K562 (cell line): Measurements from ENCODE around the gene TTYH2. TPM values are rescaled to one million over a fixed set of nuclear protein-coding genes. Genes with fewer than 3 reads are reported as not detected.

Experiments
- ATAC-seq: fragments of 200-7000 bp; cut with Tn5 transposase; 3 replicates; pipeline ENCODE4 v1.9.1; 2020; ENCODE audit warnings: moderate library complexity
- BruUV-seq: library from RNA; stranded (reverse); fragments of 400-500 nt; replicated peaks from 2 replicates; lab custom pipeline; 2021; lab: Mats Ljungman, UMichigan
- CTCF ChIA-PET: fragments of 300-600 bp; formaldehyde crosslinking; extraction: SDS; loops from one replicate; lab custom pipeline; 2021; ENCODE audit warnings: low intra/inter-chr PET ratio; lab: Yijun Ruan, JAX
- POLR2A ChIA-PET: fragments of 300-600, 350-650 bp; sonication (Branson Sonifier 250); formaldehyde crosslinking; extraction: SDS; loops from one replicate; lab custom pipeline; 2021; ENCODE audit warnings: antibody characterized with exemption, inconsistent platforms; lab: Yijun Ruan, JAX
- DNase-seq, 4 experiments: peaks; one replicate each; pipeline versions ENCODE4 v3.0.0 to v3.0.0-alpha.2; 2011 to 2018; ENCODE audit warnings: low spot score in 3 of 4, mixed read lengths in 3 of 4; ENCODE audit errors: extremely low read depth in 1 of 4
- FAIRE-seq: peaks from 2 replicates; lab custom pipeline; 2011; peaks lifted over from hg19 to GRCh38; lab: Jason Lieb, UNC
- H2AFZ ChIP-seq: 2 replicates; pipeline ENCODE4 v1.6.0; 2011; ENCODE audit warnings: low read depth, low read length, control low read depth, inconsistent platforms
- H3K27ac ChIP-seq: fragments of 200-600 bp; 3 replicates; pipeline ENCODE4 v1.8.0; 2011; ENCODE audit warnings: low read depth, mild to moderate bottlenecking, control low read depth, inconsistent platforms, low read length, moderate library complexity, mixed read lengths; ENCODE audit errors: extremely low read depth
- H3K27me3 ChIP-seq, 2 experiments: fragments of 300-600 bp in 1 of 2; 2 replicates in 1 of 2; 3 replicates in 1 of 2; pipeline versions ENCODE4 v1.6.0 to v1.8.0; 2011; ENCODE audit warnings: inconsistent platforms in 2 of 2, low read length in 2 of 2, mild to moderate bottlenecking in 1 of 2, mixed read lengths in 1 of 2, moderate library complexity in 1 of 2; ENCODE audit not compliant: control insufficient read depth in 2 of 2, insufficient read depth in 2 of 2
- H3K36me3 ChIP-seq: fragments of 300-600 bp; 3 replicates; pipeline ENCODE4 v1.8.0; 2011; ENCODE audit warnings: mild to moderate bottlenecking, low read length, inconsistent platforms; ENCODE audit not compliant: control insufficient read depth, insufficient read depth
- H3K4me1 ChIP-seq, 2 experiments: fragments of 200-600 bp in 1 of 2; replicated peaks in 1 of 2; 2 replicates in 1 of 2; 3 replicates in 1 of 2; pipeline versions ENCODE4 v1.5.1 to v1.8.0; 2011; ENCODE audit warnings: inconsistent platforms in 2 of 2, low read length in 2 of 2, mild to moderate bottlenecking in 1 of 2, mixed read lengths in 1 of 2, moderate library complexity in 1 of 2; ENCODE audit not compliant: control insufficient read depth in 2 of 2, insufficient read depth in 2 of 2
- H3K4me2 ChIP-seq: 2 replicates; pipeline ENCODE4 v1.6.1; 2011; ENCODE audit warnings: low read length, control low read depth, inconsistent platforms, mixed read lengths; ENCODE audit not compliant: insufficient read depth
- H3K4me3 ChIP-seq: fragments of 200-600 bp; sonication (generic), shearing (Covaris generic); 2 replicates; pipeline ENCODE4 v1.5.1; 2016; ENCODE audit warnings: control low read depth, inconsistent platforms
- H3K79me2 ChIP-seq: fragments of 200-600 bp; 3 replicates; pipeline ENCODE4 v1.8.0; 2011; ENCODE audit warnings: low read length, inconsistent platforms; ENCODE audit not compliant: control insufficient read depth, insufficient read depth
- H3K9ac ChIP-seq, 2 experiments: 2 replicates each; pipeline versions ENCODE4 v1.6.0 to v1.6.1; 2011; ENCODE audit warnings: low read depth in 2 of 2, low read length in 2 of 2, control low read depth in 1 of 2, inconsistent platforms in 1 of 2, mild to moderate bottlenecking in 1 of 2, mixed read lengths in 1 of 2; ENCODE audit not compliant: insufficient read depth in 1 of 2
- H3K9me1 ChIP-seq: one replicate; pipeline ENCODE4 v1.6.0; 2011; ENCODE audit warnings: inconsistent platforms, mild to moderate bottlenecking, low read length, moderate library complexity; ENCODE audit not compliant: control insufficient read depth, insufficient read depth
- H3K9me3 ChIP-seq: replicated peaks from 2 replicates; pipeline ENCODE4 v1.5.1; 2011; ENCODE audit warnings: low read depth, low read length, inconsistent platforms; ENCODE audit not compliant: control insufficient read depth, insufficient read depth
- H4K20me1 ChIP-seq: replicated peaks from 2 replicates; pipeline ENCODE4 v1.6.1; 2011; ENCODE audit warnings: low read length, inconsistent platforms, mixed read lengths; ENCODE audit not compliant: control insufficient read depth, insufficient read depth
- BRD9 ChIP-seq: fragments of 450-650 bp; IDR thresholded peaks from 2 replicates; pipeline ENCODE4 v1.6.1; 2018; ENCODE audit warnings: low read depth; ENCODE audit not compliant: partially characterized antibody
- CREB5 ChIP-seq: fragments of 250-450 bp; sonication (Bioruptor Pico); IDR thresholded peaks from 2 replicates; pipeline ENCODE4 v1.5.0; 2020; ENCODE audit warnings: mild to moderate bottlenecking
- CTCF ChIP-seq, 3 experiments: IDR thresholded peaks in 2 of 3; conservative IDR thresholded peaks in 1 of 3; 2 replicates each; pipeline ENCODE4 v1.5.1; 2011 to 2012; ENCODE audit warnings: low read length in 3 of 3, mild to moderate bottlenecking in 3 of 3, control low read depth in 2 of 3, improper control_type of control experiment in 1 of 3, inconsistent platforms in 1 of 3, low read depth in 1 of 3, mixed read lengths in 1 of 3, moderate library complexity in 1 of 3; ENCODE audit not compliant: insufficient read depth in 2 of 3
- E2F4 ChIP-seq: sonication (generic); formaldehyde crosslinking; IDR thresholded peaks from 2 replicates; pipeline ENCODE4 v1.8.0; 2022; ENCODE audit warnings: mild to moderate bottlenecking, low read depth, missing genetic modification reagents
- NCOA1 ChIP-seq: fragments of 450-650 bp; IDR thresholded peaks from 2 replicates; pipeline ENCODE4 v1.6.1; 2016; ENCODE audit warnings: low read depth
- NR1H2 ChIP-seq: sonication (generic); formaldehyde crosslinking; IDR thresholded peaks from 2 replicates; pipeline ENCODE4 v1.4.0; 2020; ENCODE audit warnings: mild to moderate bottlenecking, missing genetic modification reagents
- SFPQ ChIP-seq: fragments of 200-400 bp; formaldehyde crosslinking; IDR thresholded peaks from 2 replicates; pipeline ENCODE4 v1.6.1; 2017; ENCODE audit warnings: mild to moderate bottlenecking, low read depth, low read length, moderate library complexity
- SMARCE1 ChIP-seq: fragments of 450-650 bp; IDR thresholded peaks from 2 replicates; pipeline ENCODE4 v1.7.1; 2016; ENCODE audit warnings: mild to moderate bottlenecking
- TFAM ChIP-seq: fragments of 250-450 bp; sonication (Bioruptor Pico); conservative IDR thresholded peaks from 2 replicates; pipeline ENCODE4 v1.5.0; 2021; ENCODE audit warnings: mild to moderate bottlenecking, moderate library complexity
- ZBTB5 ChIP-seq: fragments of 450-650 bp; IDR thresholded peaks from 2 replicates; pipeline ENCODE4 v1.6.1; 2017; ENCODE audit warnings: antibody characterized with exemption
- ZNF740 ChIP-seq, 3 experiments: fragments of 200-800 bp in 1 of 3; sonication (Bioruptor generic) in 1 of 3; sonication (generic) in 1 of 3; formaldehyde crosslinking in 1 of 3; IDR thresholded peaks; 2 replicates each; pipeline versions ENCODE4 v1.6.1 to v1.8.0; 2016 to 2022; ENCODE audit warnings: mild to moderate bottlenecking in 2 of 3, missing compliant biosample characterization in 2 of 3, missing genetic modification characterization in 2 of 3, missing genetic modification reagents in 1 of 3
- whole genome bisulfite sequencing: fragments of 100-300 bp; shearing (Covaris generic); methylation state at CpG from one replicate; pipeline ENCODE4 v1.1.6; 2016; ENCODE audit warnings: low coverage, mixed read lengths; ENCODE audit not compliant: insufficient coverage; ENCODE audit errors: missing lambda C conversion rate; 5-methylcytosine and 5-hydroxymethylcytosine counted together
- in situ Hi-C: fragments of 300-500 bp; cut with MboI; formaldehyde crosslinking; loops from 4 replicates; pipeline ENCODE4 v1.15.0; 2018; ENCODE audit warnings: inconsistent platforms, mixed read lengths
- intact Hi-C: fragments of 100-400 bp; cut with micrococcal nuclease; formaldehyde crosslinking; loops from 2 replicates; pipeline ENCODE4 v1.14.2; 2022
- polyA plus RNA-seq, 8 experiments: library from polyadenylated mRNA; depleted of rRNA in 4 of 8; stranded (reverse) in 5 of 8; unstranded in 3 of 8; fragments of >200 nt; fragmentation: Nextera tagmentation in 2 of 8; fragmentation: Illumina TruSeq in 1 of 8; extraction: Ambion mirVana in 2 of 8; extraction: Trizol in 1 of 8; gene quantifications; 2 replicates each; pipeline versions ENCODE4 v1.2.1 to v1.2.3, GENCODE V29; 2011 to 2014; ENCODE audit warnings: inconsistent platforms in 1 of 8, missing spikeins in 1 of 8
- total RNA-seq, 7 experiments: library from RNA; depleted of rRNA in 6 of 7; stranded (reverse); fragments of >200 nt in 6 of 7; fragmentation: Illumina TruSeq in 2 of 7; extraction: Trizol in 2 of 7; gene quantifications; 2 replicates each; pipeline versions ENCODE4 v1.2.1 to v1.2.3, GENCODE V29; 2011 to 2021; ENCODE audit warnings: low replicate concordance in 1 of 7

Gene TTYH2
- total and polyA plus RNA-seq, 9 of the 15 experiments (the other 6 are each of a cell fraction or from before 2014, with no cell fraction given): 0.03 to 2.0 (median 0.91) TPM

- peaks cover 4% of the 10 kb centered on the region; the same call in 1 of the 2 replicates for H4K20me1 ChIP-seq
- H3K9ac ChIP-seq: no peak overlapping the region
- no peak overlapping the region for H3K4me2 ChIP-seq
- no peaks in the 10 kb centered on the region for H3K36me3 ChIP-seq
- intact Hi-C loops (no loop called here), in situ Hi-C loops (no loop called here)
- no TSS peak for BruUV-seq
- no peak overlapping the region for H3K4me3 ChIP-seq
- H3K4me1 ChIP-seq: peaks cover 2 to 5% of the 10 kb centered on the region in 2 experiments; a peak in 1 of 5 replicates
- DNase-seq (no peak), FAIRE-seq (no peak), ATAC-seq (no peak)
- peaks cover 10 to 59% of the 10 kb centered on the region in 2 experiments; a peak in 4 of 5 replicates for H3K27me3 ChIP-seq
- no peaks in the 10 kb centered on the region for H3K79me2 ChIP-seq
- H2AFZ ChIP-seq: no peak overlapping the region
- ChIA-PET CTCF (no interaction called here), POLR2A (interaction anchor here (1.4 kb wide), 1 partner anchor 14 kb away, joined by 5 read pairs; no protein-coding TSS in a partner anchor)
- no peaks in the 10 kb centered on the region; the same call in 1 of the 2 replicates for H3K9me3 ChIP-seq
- H3K27ac ChIP-seq: no peak overlapping the region
- WGBS: 6% methylated on average over 6 of the region's 8 CpGs
- no peaks in the 10 kb centered on the region for H3K9me1 ChIP-seq
- TF ChIP-seq NCOA1 (no peak), ZBTB5 (no peak), CTCF (IDR thresholded peaks at IDR 0.05 in 2 of 3, conservative IDR thresholded peaks at IDR 0.05 in 1 of 3; ENCODE audit: insufficient read depth in 2 of 3, low read depth in 1 of 3, low read length in 3 of 3) (no peak), TFAM (CRISPR knock-in tag) (no peak), NR1H2 (CRISPR knock-in tag) (no peak), CREB5 (CRISPR knock-in tag) (no peak), SMARCE1 (no peak), SFPQ (no peak), ZNF740 (CRISPR knock-in tag; IDR thresholded peaks at IDR 0.05) (no peak), ZNF740 (tag; IDR thresholded peaks at IDR 0.05) (no peak), E2F4 (CRISPR knock-in tag) (no peak), BRD9 (no peak)
Observed at GRCh38 chr17:74268558-74268957, 55.2 kb downstream of the TTYH2 start.
